CD14-positive monocyte (primary cell): ENCODE data around the gene OSBP2. TPM values are rescaled to one million over a fixed set of nuclear protein-coding genes. Genes with fewer than 3 reads are reported as not detected.

Experiments used
- DNase-seq, 3 donors: peaks; one replicate each; pipeline ENCODE4 v3.0.0-alpha.2; 2011 to 2022
- H2AFZ ChIP-seq: 2 replicates; pipeline ENCODE4 v1.6.0; 2012; ENCODE audit warnings: mild to moderate bottlenecking, low read depth, low read length, inconsistent platforms; ENCODE audit not compliant: insufficient read depth, poor library complexity, severe bottlenecking
- H3K27ac ChIP-seq, 2 donors: 1 replicate in 1 of 2; 2 replicates in 1 of 2; pipeline ENCODE4 v1.5.1; 2012 to 2013; ENCODE audit warnings: low read length in 2 of 2, control low read depth in 1 of 2, inconsistent platforms in 1 of 2, low read depth in 1 of 2, mild to moderate bottlenecking in 1 of 2
- H3K27me3 ChIP-seq, 2 donors: one replicate each; pipeline versions ENCODE4 v1.6.0 to v1.6.1; 2011 to 2013; ENCODE audit warnings: low read length in 2 of 2; ENCODE audit not compliant: control insufficient read depth in 2 of 2, insufficient read depth in 2 of 2
- H3K36me3 ChIP-seq, 2 donors: replicated peaks in 1 of 2; 1 replicate in 1 of 2; 2 replicates in 1 of 2; pipeline versions ENCODE4 v1.5.1 to v1.6.1; 2012 to 2013; ENCODE audit warnings: low read length in 2 of 2, control low read depth in 1 of 2, inconsistent platforms in 1 of 2, mild to moderate bottlenecking in 1 of 2; ENCODE audit not compliant: insufficient read depth in 2 of 2, control insufficient read depth in 1 of 2
- H3K4me1 ChIP-seq, 2 donors: 1 replicate in 1 of 2; 2 replicates in 1 of 2; pipeline versions ENCODE4 v1.5.1 to v1.6.1; 2012 to 2013; ENCODE audit warnings: low read length in 2 of 2, control low read depth in 1 of 2, inconsistent platforms in 1 of 2, mild to moderate bottlenecking in 1 of 2, moderate library complexity in 1 of 2; ENCODE audit not compliant: insufficient read depth in 2 of 2, control insufficient read depth in 1 of 2
- H3K4me2 ChIP-seq: replicated peaks from 2 replicates; pipeline ENCODE3; 2012; ENCODE audit warnings: low read length, moderate library complexity, mild to moderate bottlenecking; ENCODE audit not compliant: poor library complexity, severe bottlenecking; ENCODE audit errors: extremely low read depth
- H3K4me3 ChIP-seq, 3 experiments: fragments of 200-600 bp in 1 of 3; sonication (generic) in 1 of 3; replicated peaks in 1 of 3; 1 replicate in 2 of 3; 2 replicates in 1 of 3; pipeline ENCODE4 v1.5.1; 2011 to 2013; ENCODE audit warnings: low read length in 3 of 3, mild to moderate bottlenecking in 3 of 3, control low read depth in 2 of 3, low read depth in 2 of 3, inconsistent platforms in 1 of 3, moderate library complexity in 1 of 3
- H3K79me2 ChIP-seq: 2 replicates; pipeline ENCODE4 v1.6.0; 2012; ENCODE audit warnings: mild to moderate bottlenecking, control low read depth, inconsistent platforms, low read length, moderate library complexity; ENCODE audit not compliant: insufficient read depth
- H3K9ac ChIP-seq: 2 replicates; pipeline ENCODE4 v1.6.0; 2017; ENCODE audit warnings: low read length, mild to moderate bottlenecking; ENCODE audit not compliant: insufficient read depth, poor library complexity, severe bottlenecking
- H3K9me3 ChIP-seq, 2 donors: replicated peaks in 1 of 2; 1 replicate in 1 of 2; 2 replicates in 1 of 2; pipeline versions ENCODE4 v1.5.1 to v1.6.1; 2012 to 2013; ENCODE audit warnings: low read length in 2 of 2, control low read depth in 1 of 2; ENCODE audit not compliant: control insufficient read depth in 1 of 2, insufficient read depth in 1 of 2
- H4K20me1 ChIP-seq: 2 replicates; pipeline ENCODE4 v1.6.0; 2012; ENCODE audit warnings: mild to moderate bottlenecking, low read length, control low read depth, moderate library complexity; ENCODE audit not compliant: insufficient read depth
- H3K27ac Mint-ChIP-seq, 7 donors: one replicate each; pipeline ENCODE4 v1.8.0; 2020; ENCODE audit warnings: mild to moderate bottlenecking in 7 of 7, mixed read lengths in 7 of 7, moderate library complexity in 6 of 7, inconsistent platforms in 2 of 7
- H3K27me3 Mint-ChIP-seq, 3 donors: one replicate each; pipeline ENCODE4 v1.8.0; 2021 to 2022; ENCODE audit warnings: low read depth in 3 of 3, mild to moderate bottlenecking in 3 of 3, mixed read lengths in 3 of 3, moderate library complexity in 3 of 3, inconsistent platforms in 1 of 3
- H3K36me3 Mint-ChIP-seq, 2 donors: one replicate each; pipeline ENCODE4 v1.8.0; 2020; ENCODE audit warnings: mixed read lengths in 2 of 2, inconsistent platforms in 1 of 2, mild to moderate bottlenecking in 1 of 2
- H3K4me1 Mint-ChIP-seq: one replicate; pipeline ENCODE4 v1.8.0; 2020; ENCODE audit warnings: mild to moderate bottlenecking, mixed read lengths
- H3K4me3 Mint-ChIP-seq, 2 donors: one replicate each; pipeline ENCODE4 v1.8.0; 2020; ENCODE audit warnings: mild to moderate bottlenecking in 2 of 2, mixed read lengths in 2 of 2, moderate library complexity in 1 of 2
- H3K9me3 Mint-ChIP-seq, 7 donors: one replicate each; pipeline ENCODE4 v1.8.0; 2020 to 2022; ENCODE audit warnings: mixed read lengths in 7 of 7, mild to moderate bottlenecking in 6 of 7, moderate library complexity in 6 of 7, inconsistent platforms in 2 of 7
- CTCF ChIP-seq: fragments of 200-600 bp; IDR thresholded peaks from one replicate; pipeline ENCODE4 v1.8.0; 2022; ENCODE audit warnings: antibody characterized with exemption, mild to moderate bottlenecking
- WGBS: methylation state at CpG from one replicate; pipeline ENCODE4 v1.1.5; 2013; ENCODE audit warnings: missing lambda C conversion rate; ENCODE audit not compliant: insufficient coverage; 5-methylcytosine and 5-hydroxymethylcytosine counted together
- intact Hi-C, 2 donors: fragments of 100-400 bp; cut with micrococcal nuclease; formaldehyde crosslinking; loops; one replicate each; pipeline versions ENCODE4 v1.15.0 to v1.15.1; 2023
- polyA plus RNA-seq, 3 donors: library from polyadenylated mRNA; depleted of rRNA in 1 of 3; unstranded in 2 of 3; stranded (reverse) in 1 of 3; fragments of 300-500 nt in 2 of 3; fragments of >200 nt in 1 of 3; fragmentation: Illumina TruSeq in 2 of 3; gene quantifications; 1 replicate in 2 of 3; 2 replicates in 1 of 3; pipeline ENCODE4 v1.2.3, GENCODE V29; 2012 to 2021

Gene OSBP2
- polyA plus RNA-seq, 3 donors = 0.21 to 0.54 TPM; not detected in 1

- H3K27ac Mint-ChIP-seq = no peak overlapping the region
- peaks cover 0 to 2% (median 0%) of the 10 kb centered on the region in 7 donors for H3K9me3 Mint-ChIP-seq
- intact Hi-C loops = no loop called here
- Histone ChIP-seq H3K4me1 (peaks cover 0 to 8% of the 10 kb centered on the region in 2 donors), H3K27ac (no peak overlapping the region), H2AFZ (no peak overlapping the region), H3K27me3 (peaks cover 16 to 29% of the 10 kb centered on the region in 2 donors), H3K79me2 (no peaks in the 10 kb centered on the region), H3K4me3 (no peak overlapping the region), H3K36me3 (no peaks in the 10 kb centered on the region), H3K4me2 (no peak overlapping the region), H3K9ac (no peak overlapping the region), H3K9me3 (no peaks in the 10 kb centered on the region), H4K20me1 (no peaks in the 10 kb centered on the region)
- no peak for DNase-seq
- no peaks in the 10 kb centered on the region for H3K4me1 Mint-ChIP-seq
- no peaks in the 10 kb centered on the region for H3K36me3 Mint-ChIP-seq
- no peak for TF ChIP-seq CTCF
- H3K27me3 Mint-ChIP-seq = peaks cover 33 to 37% (median 35%) of the 10 kb centered on the region in 3 donors
- no peak overlapping the region for H3K4me3 Mint-ChIP-seq
- 100% methylated on average over 1 of the region's 4 CpGs for WGBS
Observed at GRCh38 chr22:30826670-30827355, 132.1 kb downstream of the OSBP2 start.

- Mint-ChIP-seq H3K4me1 (no peaks in the 10 kb centered on the region), H3K9me3 (peaks cover 0 to 3% (median 0%) of the 10 kb centered on the region in 7 donors), H3K27ac (no peak overlapping the region), H3K4me3 (no peak overlapping the region), H3K27me3 (peaks cover 26 to 32% (median 30%) of the 10 kb centered on the region in 3 donors), H3K36me3 (no peaks in the 10 kb centered on the region)
- Histone ChIP-seq H3K4me3 (no peak overlapping the region), H3K36me3 (no peaks in the 10 kb centered on the region), H3K27ac (no peak overlapping the region), H3K79me2 (no peaks in the 10 kb centered on the region), H3K4me2 (no peak overlapping the region), H2AFZ (no peak overlapping the region), H4K20me1 (no peaks in the 10 kb centered on the region), H3K9me3 (no peaks in the 10 kb centered on the region), H3K27me3 (peaks cover 12 to 22% of the 10 kb centered on the region in 2 donors), H3K9ac (no peak overlapping the region), H3K4me1 (peaks cover 0 to under 1% of the 10 kb centered on the region in 2 donors)
- intact Hi-C loops = no loop called here
- 85% methylated on average over 5 of the region's 6 CpGs for WGBS
- no peak for DNase-seq
- TF ChIP-seq CTCF = no peak
Observed at GRCh38 chr22:30827646-30828045, 133.0 kb downstream of the OSBP2 start.
